ENCODE results near the gene COL5A1. TPM values are rescaled to one million over a fixed set of nuclear protein-coding genes. Genes with fewer than 3 reads are reported as not detected.

COL5A1 gene
- total RNA-seq, 2 donors from 2014 or later: 71.1 to 196 TPM

GRCh38 chr9:134724912-134725604 is 83.5 kb downstream of the COL5A1 start:
- intact Hi-C loops (cut with DNase I): no loop called here
- no peak for DNase-seq (ENCODE audit: low spot score)

- no peak for DNase-seq (ENCODE audit: low spot score)
- intact Hi-C loops (cut with DNase I): no loop called here
Observed at GRCh38 chr9:134725605-134725940, 84.0 kb downstream of the COL5A1 start.

GRCh38 chr9:134726026-134726721 is 84.6 kb downstream of the COL5A1 start:
- intact Hi-C loops (cut with DNase I): no loop called here
- no peak for DNase-seq (ENCODE audit: low spot score)

- intact Hi-C loops (cut with DNase I): no loop called here
- no peak for DNase-seq (ENCODE audit: low spot score)
Observed at GRCh38 chr9:134726722-134727034, 85.1 kb downstream of the COL5A1 start.

GRCh38 chr9:134728021-134728795 is 86.6 kb downstream of the COL5A1 start:
- no peak for DNase-seq (ENCODE audit: low spot score)
- intact Hi-C loops (cut with DNase I): no loop called here

- intact Hi-C loops (cut with DNase I): no loop called here
- DNase-seq (ENCODE audit: low spot score): no peak
Observed at GRCh38 chr9:134728801-134729495, 87.3 kb downstream of the COL5A1 start.

GRCh38 chr9:134730011-134730760 is 88.6 kb downstream of the COL5A1 start:
- DNase-seq (ENCODE audit: low spot score): no peak
- intact Hi-C loops (cut with DNase I): loop anchor here in 1 of 2 donors (2.0 kb wide), 1 partner anchor 17 kb away; no protein-coding TSS in a partner anchor

- intact Hi-C loops (cut with DNase I): loop anchor here in 1 of 2 donors (2.0 kb wide), 1 partner anchor 18 kb away; no protein-coding TSS in a partner anchor
- no peak for DNase-seq (ENCODE audit: low spot score)
Observed at GRCh38 chr9:134730761-134731496, 89.3 kb downstream of the COL5A1 start.

GRCh38 chr9:134731497-134732391 is 90.1 kb downstream of the COL5A1 start:
- intact Hi-C loops (cut with DNase I): loop anchor here in 1 of 2 donors (2.0 kb wide), 1 partner anchor 19 kb away; no protein-coding TSS in a partner anchor

GRCh38 chr9:134732392-134733110 is 90.9 kb downstream of the COL5A1 start:
- intact Hi-C loops (cut with DNase I): no loop called here
- no peak for DNase-seq (ENCODE audit: low spot score)

More at GRCh38 chr9:134731497-134732391, 90.1 kb downstream of the COL5A1 start:
- DNase-seq (ENCODE audit: low spot score): no peak

- intact Hi-C loops (cut with DNase I): no loop called here
- no peak for DNase-seq (ENCODE audit: low spot score)
Observed at GRCh38 chr9:134733480-134734232, 92.1 kb downstream of the COL5A1 start.

- intact Hi-C loops (cut with DNase I): no loop called here
- no peak for DNase-seq (ENCODE audit: low spot score)
Observed at GRCh38 chr9:134734270-134734669, 92.7 kb downstream of the COL5A1 start.

GRCh38 chr9:134735441-134736175 is 94.0 kb downstream of the COL5A1 start:
- intact Hi-C loops (cut with DNase I): loop anchor here (5.0 kb wide), 3 partner anchors 33 to 288 kb away; no protein-coding TSS in a partner anchor
- peak; percentile 90 for DNase-seq (ENCODE audit: low spot score)

- intact Hi-C loops (cut with DNase I): loop anchor here (5.0 kb wide), 3 partner anchors 35 to 290 kb away; no protein-coding TSS in a partner anchor
Observed at GRCh38 chr9:134736791-134737497, 95.3 kb downstream of the COL5A1 start.

More at GRCh38 chr9:134736791-134737497, 95.3 kb downstream of the COL5A1 start:
- DNase-seq (ENCODE audit: low spot score): no peak
